ENCODE measurements around the gene FAM227B. TPM values are rescaled to one million over a fixed set of nuclear protein-coding genes. Genes with fewer than 3 reads are reported as not detected.
A peak's percentile ranks its signal among the peaks of the same experiment; 100 is the strongest.
"Not testable (repeated sequence)": the region's sequence is repeated elsewhere in the genome, so short reads cannot be mapped to it uniquely, and the experiment has no call there.

FAM227B gene
- total RNA-seq, 1 experiment from 2014 or later: 2.3 TPM

DNA sequence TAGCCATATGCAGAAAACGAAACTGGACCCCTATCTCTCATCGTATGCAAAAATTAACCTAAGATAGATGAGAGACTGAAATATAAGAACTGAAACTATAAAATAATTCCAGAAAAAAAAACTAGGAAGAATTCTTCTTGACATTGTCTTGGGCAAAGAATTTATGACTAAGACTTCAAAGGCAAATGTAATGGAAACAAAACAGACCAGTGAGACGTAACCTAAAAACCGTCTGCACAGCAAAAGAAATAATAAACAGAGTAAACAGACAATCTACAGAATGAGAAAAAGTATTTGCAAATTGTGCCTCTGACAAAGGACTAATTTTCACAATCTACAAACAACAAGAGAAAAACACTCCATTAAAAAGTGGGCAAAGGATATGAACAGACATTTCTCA lies 92.3 kb downstream of the FAM227B start:
- Mint-ChIP-seq H3K4me1 (ENCODE audit: low read depth, unreplicated experiment) (no peaks in the 10 kb centered on the region), H3K9me3 (ENCODE audit: unreplicated experiment) (no peaks in the 10 kb centered on the region), H3K27me3 (ENCODE audit: insufficient read depth, unreplicated experiment) (peaks cover 3% of the 10 kb centered on the region), H3K4me3 (ENCODE audit: unreplicated experiment) (no peak overlapping the region), H3K27ac (ENCODE audit: unreplicated experiment) (no peak overlapping the region), H3K36me3 (ENCODE audit: insufficient read depth, unreplicated experiment) (no peaks in the 10 kb centered on the region)
- Histone ChIP-seq H3K9me3 (no peaks in the 10 kb centered on the region), H3K4me3 (ENCODE audit: low read depth, low read length) (no peak overlapping the region), H3K27me3 (replicated peaks; ENCODE audit: control insufficient read depth, insufficient read depth, low read length) (no peaks in the 10 kb centered on the region), H3K4me1 (no peaks in the 10 kb centered on the region), H3K36me3 (ENCODE audit: control insufficient read depth, insufficient read depth, low read length) (no peaks in the 10 kb centered on the region)
- POLR2A ChIA-PET: no interaction called here
- no peak for DNase-seq
- intact Hi-C loops (cut with micrococcal nuclease; ENCODE audit: unreplicated experiment): no loop called here
- BruUV-seq (replicated peaks): no TSS peak
- TF ChIP-seq, protein P1, sequence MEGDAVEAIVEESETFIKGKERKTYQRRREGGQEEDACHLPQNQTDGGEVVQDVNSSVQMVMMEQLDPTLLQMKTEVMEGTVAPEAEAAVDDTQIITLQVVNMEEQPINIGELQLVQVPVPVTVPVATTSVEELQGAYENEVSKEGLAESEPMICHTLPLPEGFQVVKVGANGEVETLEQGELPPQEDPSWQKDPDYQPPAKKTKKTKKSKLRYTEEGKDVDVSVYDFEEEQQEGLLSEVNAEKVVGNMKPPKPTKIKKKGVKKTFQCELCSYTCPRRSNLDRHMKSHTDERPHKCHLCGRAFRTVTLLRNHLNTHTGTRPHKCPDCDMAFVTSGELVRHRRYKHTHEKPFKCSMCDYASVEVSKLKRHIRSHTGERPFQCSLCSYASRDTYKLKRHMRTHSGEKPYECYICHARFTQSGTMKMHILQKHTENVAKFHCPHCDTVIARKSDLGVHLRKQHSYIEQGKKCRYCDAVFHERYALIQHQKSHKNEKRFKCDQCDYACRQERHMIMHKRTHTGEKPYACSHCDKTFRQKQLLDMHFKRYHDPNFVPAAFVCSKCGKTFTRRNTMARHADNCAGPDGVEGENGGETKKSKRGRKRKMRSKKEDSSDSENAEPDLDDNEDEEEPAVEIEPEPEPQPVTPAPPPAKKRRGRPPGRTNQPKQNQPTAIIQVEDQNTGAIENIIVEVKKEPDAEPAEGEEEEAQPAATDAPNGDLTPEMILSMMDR (IDR thresholded peaks at IDR 0.05; ENCODE audit: insufficient read depth in 1 of 2, low read depth in 1 of 2, low read length in 1 of 2, severe bottlenecking in 1 of 2, unreplicated experiment in 1 of 2): no peak
- CTCF ChIA-PET: no interaction called here

DNA sequence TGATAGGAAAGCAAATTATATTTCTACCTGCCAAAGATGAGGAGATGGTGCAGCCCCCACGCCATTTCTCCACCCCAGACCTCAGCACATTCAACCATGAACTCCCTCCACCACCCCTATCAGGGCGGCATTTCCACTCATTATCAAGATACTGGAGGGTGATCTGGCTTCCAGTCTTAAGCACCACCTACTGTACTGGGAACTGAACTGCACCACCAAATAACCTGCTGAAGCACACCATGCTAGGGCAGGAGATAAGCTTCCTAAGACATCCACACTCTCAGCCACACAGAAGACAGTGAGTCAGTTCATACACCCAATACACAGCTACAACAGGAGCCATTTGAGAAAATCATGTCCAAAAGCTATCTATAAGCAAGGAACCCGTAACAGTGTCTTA lies 98.8 kb downstream of the FAM227B start:
- Mint-ChIP-seq H3K4me3 (ENCODE audit: unreplicated experiment) (no peak overlapping the region), H3K27ac (ENCODE audit: unreplicated experiment) (no peak overlapping the region), H3K36me3 (ENCODE audit: insufficient read depth, unreplicated experiment) (no peaks in the 10 kb centered on the region), H3K9me3 (ENCODE audit: unreplicated experiment) (peaks cover 11% of the 10 kb centered on the region), H3K4me1 (ENCODE audit: low read depth, unreplicated experiment) (no peaks in the 10 kb centered on the region), H3K27me3 (ENCODE audit: insufficient read depth, unreplicated experiment) (peaks cover 3% of the 10 kb centered on the region)
- ChIA-PET POLR2A (no interaction called here), CTCF (no interaction called here)
- H3K36me3 ChIP-seq (ENCODE audit: control insufficient read depth, insufficient read depth, low read length): no peaks in the 10 kb centered on the region
- no peaks in the 10 kb centered on the region for H3K9me3 ChIP-seq
- peak in 1 of 2 experiments; percentile 11 for DNase-seq
- no peaks in the 10 kb centered on the region for H3K27me3 ChIP-seq (replicated peaks; ENCODE audit: control insufficient read depth, insufficient read depth, low read length)
- TF ChIP-seq, protein P1 (IDR thresholded peaks at IDR 0.05; ENCODE audit: insufficient read depth in 1 of 2, low read depth in 1 of 2, low read length in 1 of 2, severe bottlenecking in 1 of 2, unreplicated experiment in 1 of 2): no peak
- intact Hi-C loops (cut with micrococcal nuclease; ENCODE audit: unreplicated experiment): no loop called here
- no peaks in the 10 kb centered on the region for H3K4me1 ChIP-seq
- no TSS peak for BruUV-seq (replicated peaks)
- no peak overlapping the region for H3K4me3 ChIP-seq (ENCODE audit: low read depth, low read length)

DNA sequence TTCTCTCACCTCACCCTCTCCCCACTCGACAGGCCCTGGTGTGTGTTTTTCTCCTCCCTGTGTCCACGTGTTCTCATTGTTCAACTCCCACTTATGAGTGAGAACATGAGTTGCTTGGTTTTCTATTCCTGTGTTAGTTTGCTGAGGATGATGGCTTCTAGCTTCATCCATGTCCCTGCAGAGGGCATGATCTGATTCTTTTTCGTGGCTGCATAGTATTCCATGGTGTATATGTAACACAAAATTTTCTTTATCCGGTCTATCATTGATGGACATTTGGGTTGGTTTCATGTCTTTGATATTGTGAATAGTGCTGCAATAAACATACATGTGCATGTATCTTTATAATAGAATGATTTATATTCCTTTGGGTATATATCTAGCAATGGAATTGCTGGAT lies 107.9 kb downstream of the FAM227B start:
- H3K27me3 Mint-ChIP-seq (ENCODE audit: insufficient read depth, unreplicated experiment): peaks cover 11% of the 10 kb centered on the region
- intact Hi-C loops (cut with micrococcal nuclease; ENCODE audit: unreplicated experiment); H3K36me3 Mint-ChIP-seq (ENCODE audit: insufficient read depth, unreplicated experiment); H3K9me3 Mint-ChIP-seq (ENCODE audit: unreplicated experiment); H3K27me3 ChIP-seq (replicated peaks; ENCODE audit: control insufficient read depth, insufficient read depth, low read length); H3K27ac Mint-ChIP-seq (ENCODE audit: unreplicated experiment); H3K4me1 ChIP-seq; BruUV-seq (replicated peaks); H3K4me3 Mint-ChIP-seq (ENCODE audit: unreplicated experiment); POLR2A ChIA-PET; CTCF ChIA-PET; DNase-seq; H3K9me3 ChIP-seq; H3K4me3 ChIP-seq (ENCODE audit: low read depth, low read length); H3K4me1 Mint-ChIP-seq (ENCODE audit: low read depth, unreplicated experiment); H3K36me3 ChIP-seq (ENCODE audit: control insufficient read depth, insufficient read depth, low read length): not testable (repeated sequence)

DNA sequence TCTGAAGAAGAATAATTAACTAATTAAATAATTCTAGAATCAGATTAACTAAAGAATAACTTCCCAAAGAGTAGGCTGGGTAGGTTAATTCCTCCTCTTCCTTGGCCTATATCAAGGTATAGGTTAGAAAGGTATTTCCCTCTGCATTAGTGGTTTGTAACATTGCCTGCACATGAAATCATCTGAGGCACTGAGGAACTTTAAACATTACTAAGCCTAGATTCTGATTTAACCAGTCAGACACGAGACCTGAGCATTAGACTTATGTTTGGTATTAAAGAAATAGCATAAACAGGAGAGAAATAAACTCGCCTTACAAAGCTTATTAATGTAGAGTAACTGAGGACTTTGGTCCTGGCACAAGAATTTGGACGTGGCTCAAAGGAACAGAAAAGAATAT lies 113.4 kb downstream of the FAM227B start:
- TF ChIP-seq, protein P1 (IDR thresholded peaks at IDR 0.05; ENCODE audit: insufficient read depth in 1 of 2, low read depth in 1 of 2, low read length in 1 of 2, severe bottlenecking in 1 of 2, unreplicated experiment in 1 of 2): no peak
- DNase-seq: no peak
- Mint-ChIP-seq H3K4me1 (ENCODE audit: low read depth, unreplicated experiment) (no peaks in the 10 kb centered on the region), H3K4me3 (ENCODE audit: unreplicated experiment) (no peak overlapping the region), H3K27ac (ENCODE audit: unreplicated experiment) (no peak overlapping the region), H3K36me3 (ENCODE audit: insufficient read depth, unreplicated experiment) (no peaks in the 10 kb centered on the region), H3K9me3 (ENCODE audit: unreplicated experiment) (no peaks in the 10 kb centered on the region), H3K27me3 (ENCODE audit: insufficient read depth, unreplicated experiment) (peaks cover 2% of the 10 kb centered on the region)
- BruUV-seq (replicated peaks): no TSS peak
- H3K4me1 ChIP-seq: no peaks in the 10 kb centered on the region
- no peaks in the 10 kb centered on the region for H3K36me3 ChIP-seq (ENCODE audit: control insufficient read depth, insufficient read depth, low read length)
- no peaks in the 10 kb centered on the region for H3K9me3 ChIP-seq
- no peak overlapping the region for H3K4me3 ChIP-seq (ENCODE audit: low read depth, low read length)
- CTCF ChIA-PET: no interaction called here
- intact Hi-C loops (cut with micrococcal nuclease; ENCODE audit: unreplicated experiment): no loop called here
- H3K27me3 ChIP-seq (replicated peaks; ENCODE audit: control insufficient read depth, insufficient read depth, low read length): no peaks in the 10 kb centered on the region
- POLR2A ChIA-PET: no interaction called here

Measured in Caco-2 (cell line).